SK-N-SH treated with all-trans-retinoic acid at 6 μM for 48 hours (cell line): ENCODE measurements around the gene MMP21.

ENCODE experiments used
- PATZ1 ChIP-seq: fragments of 250-450 bp; sonication (Bioruptor Pico); IDR thresholded peaks from 2 replicates; pipeline ENCODE4 v1.8.0; 2020; ENCODE audit warnings: mild to moderate bottlenecking, moderate library complexity, borderline replicate concordance
- ZFP30 ChIP-seq: fragments of 450-650 bp; formaldehyde crosslinking; IDR thresholded peaks from 2 replicates; pipeline ENCODE4 v1.5.0; 2022; ENCODE audit warnings: mild to moderate bottlenecking, moderate library complexity
- ZNF8 ChIP-seq: fragments of 450-650 bp; formaldehyde crosslinking; IDR thresholded peaks from 2 replicates; pipeline ENCODE4 v1.5.0; 2020; ENCODE audit warnings: mild to moderate bottlenecking, moderate library complexity
- TF ChIP-seq, protein P1 (sequence below): fragments of 250-450 bp; sonication (Bioruptor Pico); IDR thresholded peaks from 2 replicates; pipeline ENCODE4 v1.5.1; 2020; ENCODE audit warnings: low read depth, mild to moderate bottlenecking, moderate library complexity
- TF ChIP-seq, protein P2 (sequence below): fragments of 250-450 bp; sonication (Bioruptor Pico); IDR thresholded peaks from 2 replicates; pipeline ENCODE4 v1.5.1; 2021; ENCODE audit warnings: mild to moderate bottlenecking, moderate library complexity

DNA sequence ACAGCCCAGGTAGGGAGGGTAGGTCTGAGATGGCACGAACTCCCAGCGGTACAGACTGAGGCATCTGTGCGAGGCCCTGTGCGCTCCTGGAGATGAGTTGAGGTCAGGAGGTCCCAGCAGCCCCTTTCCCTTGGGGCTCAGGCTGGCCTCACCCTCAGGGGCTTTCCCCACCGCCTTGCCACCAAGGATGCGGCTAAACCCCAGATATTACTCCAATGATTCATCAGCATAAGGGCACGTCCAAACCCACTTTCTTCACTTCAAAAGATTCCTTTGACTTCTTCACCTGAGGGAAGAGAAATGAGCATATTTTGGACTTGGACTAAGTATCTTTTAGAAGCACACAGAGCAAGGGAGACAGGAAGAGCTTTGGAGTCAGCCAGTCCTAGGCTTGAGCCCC, 27.1 kb upstream of the MMP21 start:
- TF ChIP-seq, protein P1, sequence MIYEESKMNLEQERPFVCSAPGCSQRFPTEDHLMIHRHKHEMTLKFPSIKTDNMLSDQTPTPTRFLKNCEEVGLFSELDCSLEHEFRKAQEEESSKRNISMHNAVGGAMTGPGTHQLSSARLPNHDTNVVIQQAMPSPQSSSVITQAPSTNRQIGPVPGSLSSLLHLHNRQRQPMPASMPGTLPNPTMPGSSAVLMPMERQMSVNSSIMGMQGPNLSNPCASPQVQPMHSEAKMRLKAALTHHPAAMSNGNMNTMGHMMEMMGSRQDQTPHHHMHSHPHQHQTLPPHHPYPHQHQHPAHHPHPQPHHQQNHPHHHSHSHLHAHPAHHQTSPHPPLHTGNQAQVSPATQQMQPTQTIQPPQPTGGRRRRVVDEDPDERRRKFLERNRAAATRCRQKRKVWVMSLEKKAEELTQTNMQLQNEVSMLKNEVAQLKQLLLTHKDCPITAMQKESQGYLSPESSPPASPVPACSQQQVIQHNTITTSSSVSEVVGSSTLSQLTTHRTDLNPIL (CRISPR knock-in tag) = no peak
- TF ChIP-seq ZFP30 (no peak), ZNF8 (no peak), PATZ1 (CRISPR knock-in tag) (no peak)
- TF ChIP-seq, protein P2, sequence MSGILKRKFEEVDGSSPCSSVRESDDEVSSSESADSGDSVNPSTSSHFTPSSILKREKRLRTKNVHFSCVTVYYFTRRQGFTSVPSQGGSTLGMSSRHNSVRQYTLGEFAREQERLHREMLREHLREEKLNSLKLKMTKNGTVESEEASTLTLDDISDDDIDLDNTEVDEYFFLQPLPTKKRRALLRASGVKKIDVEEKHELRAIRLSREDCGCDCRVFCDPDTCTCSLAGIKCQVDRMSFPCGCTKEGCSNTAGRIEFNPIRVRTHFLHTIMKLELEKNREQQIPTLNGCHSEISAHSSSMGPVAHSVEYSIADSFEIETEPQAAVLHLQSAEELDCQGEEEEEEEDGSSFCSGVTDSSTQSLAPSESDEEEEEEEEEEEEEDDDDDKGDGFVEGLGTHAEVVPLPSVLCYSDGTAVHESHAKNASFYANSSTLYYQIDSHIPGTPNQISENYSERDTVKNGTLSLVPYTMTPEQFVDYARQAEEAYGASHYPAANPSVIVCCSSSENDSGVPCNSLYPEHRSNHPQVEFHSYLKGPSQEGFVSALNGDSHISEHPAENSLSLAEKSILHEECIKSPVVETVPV (CRISPR knock-in tag) = no peak
